Fibroblast of skin of back (primary cell): ENCODE results near the gene MT1G.

Experiments
- DNase-seq: peaks from one replicate; pipeline ENCODE4 v3.0.0-alpha.2; 2013

Gene MT1G

GRCh38 chr16:56617212-56618085, 50.4 kb downstream of the MT1G start:
- DNase-seq: peak; percentile 43
